ENCODE data around the gene SMARCA1.
"Not testable (repeated sequence)": the region's sequence is repeated elsewhere in the genome, so short reads cannot be mapped to it uniquely, and the experiment has no call there.

The SMARCA1 gene, protein sequence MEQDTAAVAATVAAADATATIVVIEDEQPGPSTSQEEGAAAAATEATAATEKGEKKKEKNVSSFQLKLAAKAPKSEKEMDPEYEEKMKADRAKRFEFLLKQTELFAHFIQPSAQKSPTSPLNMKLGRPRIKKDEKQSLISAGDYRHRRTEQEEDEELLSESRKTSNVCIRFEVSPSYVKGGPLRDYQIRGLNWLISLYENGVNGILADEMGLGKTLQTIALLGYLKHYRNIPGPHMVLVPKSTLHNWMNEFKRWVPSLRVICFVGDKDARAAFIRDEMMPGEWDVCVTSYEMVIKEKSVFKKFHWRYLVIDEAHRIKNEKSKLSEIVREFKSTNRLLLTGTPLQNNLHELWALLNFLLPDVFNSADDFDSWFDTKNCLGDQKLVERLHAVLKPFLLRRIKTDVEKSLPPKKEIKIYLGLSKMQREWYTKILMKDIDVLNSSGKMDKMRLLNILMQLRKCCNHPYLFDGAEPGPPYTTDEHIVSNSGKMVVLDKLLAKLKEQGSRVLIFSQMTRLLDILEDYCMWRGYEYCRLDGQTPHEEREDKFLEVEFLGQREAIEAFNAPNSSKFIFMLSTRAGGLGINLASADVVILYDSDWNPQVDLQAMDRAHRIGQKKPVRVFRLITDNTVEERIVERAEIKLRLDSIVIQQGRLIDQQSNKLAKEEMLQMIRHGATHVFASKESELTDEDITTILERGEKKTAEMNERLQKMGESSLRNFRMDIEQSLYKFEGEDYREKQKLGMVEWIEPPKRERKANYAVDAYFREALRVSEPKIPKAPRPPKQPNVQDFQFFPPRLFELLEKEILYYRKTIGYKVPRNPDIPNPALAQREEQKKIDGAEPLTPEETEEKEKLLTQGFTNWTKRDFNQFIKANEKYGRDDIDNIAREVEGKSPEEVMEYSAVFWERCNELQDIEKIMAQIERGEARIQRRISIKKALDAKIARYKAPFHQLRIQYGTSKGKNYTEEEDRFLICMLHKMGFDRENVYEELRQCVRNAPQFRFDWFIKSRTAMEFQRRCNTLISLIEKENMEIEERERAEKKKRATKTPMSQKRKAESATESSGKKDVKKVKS

GRCh38 chrX:129523079-129523911 is at the start of gene SMARCA1:
Gene SMARCA1, minus strand, starts transcription at chrX:129523490. Its CDS starts 120 bp downstream, at chrX:129523370.
- peak; percentile 23 for DNase-seq

DNA sequence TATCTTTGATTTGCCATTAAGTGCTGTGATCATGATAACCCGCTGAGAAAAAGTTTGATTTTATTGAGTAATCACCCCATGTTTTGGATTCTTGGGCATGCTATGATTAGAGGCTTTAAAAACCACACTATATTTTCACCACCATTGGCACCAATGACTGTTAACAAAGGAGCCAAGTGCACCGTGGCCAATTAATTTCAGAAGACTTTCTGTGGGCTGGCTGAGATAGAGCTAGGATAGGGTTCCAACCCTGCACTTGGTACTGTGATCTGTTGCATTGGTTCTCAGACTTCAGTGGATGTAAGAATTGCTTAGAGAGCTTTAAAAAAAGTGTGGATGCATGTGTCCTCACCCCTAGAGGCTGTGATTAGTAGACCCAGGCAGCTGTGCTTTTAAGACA is 49.1 kb upstream of the SMARCA1 start:
- no peak for DNase-seq

DNA sequence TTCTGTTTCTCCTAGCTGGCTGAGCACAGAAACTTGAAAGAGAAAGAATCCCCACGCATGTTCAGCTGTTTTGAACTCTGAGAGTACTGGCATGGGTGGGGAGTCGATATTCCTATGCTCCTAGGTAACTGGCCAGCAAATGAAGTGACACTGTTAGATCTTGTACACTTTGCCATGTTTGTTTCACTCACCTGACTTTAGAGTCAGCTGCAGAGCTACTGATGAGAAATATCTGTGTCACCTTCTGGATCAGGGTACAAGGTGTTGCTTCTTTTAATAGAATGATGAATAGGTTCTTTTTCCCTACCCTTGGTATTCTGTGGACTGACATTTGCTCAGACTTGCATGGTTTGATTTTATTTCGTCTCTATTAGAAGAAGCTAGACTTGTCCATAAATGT is 45.1 kb upstream of the SMARCA1 start:
- DNase-seq, result no peak

DNA sequence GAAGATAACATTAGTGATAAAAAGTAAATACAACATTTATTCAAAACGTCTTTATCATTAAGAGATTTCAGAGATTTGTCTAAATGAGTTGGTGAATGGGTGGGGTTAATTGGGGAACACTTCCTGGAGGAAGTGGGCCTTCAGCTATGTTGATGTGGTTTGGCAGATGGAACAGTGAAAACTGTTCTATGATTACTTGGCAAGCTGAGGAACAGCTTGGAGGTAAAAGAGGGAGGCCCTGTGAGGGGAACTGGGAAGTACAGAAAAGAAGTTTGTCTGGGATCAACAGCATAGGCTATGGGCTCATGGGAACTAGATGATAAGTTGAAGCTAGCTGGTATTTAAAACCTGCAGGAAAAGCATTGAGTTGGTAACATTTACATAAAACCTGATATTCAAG is 42.8 kb upstream of the SMARCA1 start:
- DNase-seq, result no peak

GRCh38 chrX:129565046-129565650 is 41.9 kb upstream of the SMARCA1 start:
- DNase-seq, result no peak

GRCh38 chrX:129564345-129564744 is 41.1 kb upstream of the SMARCA1 start:
- DNase-seq, result not testable (repeated sequence)

DNA sequence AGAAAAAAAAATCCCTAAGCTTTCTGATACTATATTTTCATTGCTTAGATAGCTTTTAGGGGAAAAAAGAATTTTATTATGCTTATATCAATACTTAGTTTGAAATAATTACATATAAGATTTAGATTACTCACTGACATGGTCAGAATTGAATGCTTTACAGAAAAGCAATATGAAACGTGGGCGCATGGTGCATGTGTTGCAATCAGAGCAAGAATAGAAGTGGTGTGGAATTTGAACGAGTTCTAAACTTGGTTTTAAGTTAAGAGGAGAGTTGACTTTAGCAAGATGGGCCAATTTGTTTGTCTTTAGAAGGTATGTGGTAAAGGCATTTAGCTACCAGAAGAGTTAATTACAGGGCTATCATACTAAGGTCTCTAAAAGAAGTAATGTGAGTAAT is 38.2 kb upstream of the SMARCA1 start:
- no peak for DNase-seq

- DNase-seq, result no peak
Measured at GRCh38 chrX:129559783-129560182, 36.5 kb upstream of the SMARCA1 start.

- no peak for DNase-seq
Measured at GRCh38 chrX:129557844-129558480, 34.7 kb upstream of the SMARCA1 start.

GRCh38 chrX:129556806-129557315 is 33.6 kb upstream of the SMARCA1 start:
- no peak for DNase-seq

GRCh38 chrX:129554816-129555215 is 31.5 kb upstream of the SMARCA1 start:
- DNase-seq, result not testable (repeated sequence)

DNA sequence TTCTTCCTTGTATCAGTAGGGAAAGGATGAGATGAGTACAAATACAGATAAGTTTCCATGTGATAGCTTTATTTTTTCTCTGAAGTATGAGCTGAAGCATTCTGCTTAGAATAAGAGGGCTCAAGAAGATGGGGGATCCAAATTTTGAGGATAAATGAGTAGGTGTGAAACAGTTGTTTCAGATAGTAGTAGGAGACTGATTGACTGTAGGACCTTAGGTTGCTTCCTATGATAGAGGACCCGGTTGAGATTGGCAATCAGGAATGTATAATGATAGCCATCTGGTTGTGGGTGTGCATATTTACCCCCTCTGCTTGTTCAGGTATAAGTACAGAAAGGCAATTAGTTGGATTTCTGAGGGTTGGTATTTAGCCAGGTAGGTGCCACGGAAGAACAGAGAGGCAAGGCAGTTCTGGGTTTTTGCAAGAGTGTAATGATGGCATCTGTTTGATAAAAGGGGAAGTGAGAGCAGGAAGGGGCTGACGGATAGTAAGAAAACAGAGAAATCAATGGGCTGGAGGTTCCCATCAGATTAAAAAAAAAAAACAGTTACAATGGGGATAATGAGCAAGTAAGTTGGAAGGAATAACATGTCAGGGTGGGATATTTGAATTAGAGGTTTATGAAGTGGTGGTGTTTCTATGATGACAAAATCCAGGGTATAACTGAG is 30.5 kb upstream of the SMARCA1 start:
- DNase-seq, result no peak

- DNase-seq, result no peak
Measured at GRCh38 chrX:129549124-129549523, 25.8 kb upstream of the SMARCA1 start.

- DNase-seq, result no peak
Measured at GRCh38 chrX:129545408-129545807, 22.1 kb upstream of the SMARCA1 start.

- DNase-seq, result no peak
Measured at GRCh38 chrX:129544780-129545179, 21.5 kb upstream of the SMARCA1 start.

- no peak for DNase-seq
Measured at GRCh38 chrX:129540722-129541184, 17.5 kb upstream of the SMARCA1 start.

DNA sequence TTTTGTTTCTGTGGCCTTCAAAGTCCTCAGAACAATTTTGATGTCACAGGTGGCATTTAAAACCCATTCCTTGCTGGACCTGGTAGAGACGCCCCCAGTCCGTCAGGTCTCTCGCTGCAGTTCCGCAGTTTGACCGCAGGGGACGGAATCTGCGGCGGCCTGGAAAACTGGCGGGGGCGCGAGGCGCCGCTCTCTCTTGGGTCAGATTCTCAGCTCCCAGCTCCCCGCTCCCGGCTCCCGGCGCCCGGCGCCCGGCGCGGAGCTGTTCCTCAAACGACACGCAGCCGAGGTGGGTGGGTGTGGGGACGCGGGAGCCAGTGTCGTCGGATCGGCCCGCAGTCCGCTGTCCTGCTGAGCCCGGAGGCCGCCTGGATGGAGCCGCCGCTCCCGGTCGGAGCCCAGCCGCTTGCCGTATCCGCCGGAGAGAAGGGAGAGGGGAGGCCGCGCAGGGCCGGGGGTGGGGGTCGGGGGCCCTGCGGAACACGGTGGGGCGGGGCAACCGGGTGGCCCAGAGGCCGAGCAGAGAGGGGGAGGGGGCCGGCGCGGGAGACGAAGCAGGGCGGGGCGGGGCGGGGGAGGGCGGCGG is 16.9 kb upstream of the SMARCA1 start, which contains the start of gene OCRL:
TSS of gene OCRL (plus strand) at position 192 of the 586 bp plus-strand sequence. CDS start at position 373, 181 bp downstream.
- DNase-seq, result peak; percentile 60

DNA sequence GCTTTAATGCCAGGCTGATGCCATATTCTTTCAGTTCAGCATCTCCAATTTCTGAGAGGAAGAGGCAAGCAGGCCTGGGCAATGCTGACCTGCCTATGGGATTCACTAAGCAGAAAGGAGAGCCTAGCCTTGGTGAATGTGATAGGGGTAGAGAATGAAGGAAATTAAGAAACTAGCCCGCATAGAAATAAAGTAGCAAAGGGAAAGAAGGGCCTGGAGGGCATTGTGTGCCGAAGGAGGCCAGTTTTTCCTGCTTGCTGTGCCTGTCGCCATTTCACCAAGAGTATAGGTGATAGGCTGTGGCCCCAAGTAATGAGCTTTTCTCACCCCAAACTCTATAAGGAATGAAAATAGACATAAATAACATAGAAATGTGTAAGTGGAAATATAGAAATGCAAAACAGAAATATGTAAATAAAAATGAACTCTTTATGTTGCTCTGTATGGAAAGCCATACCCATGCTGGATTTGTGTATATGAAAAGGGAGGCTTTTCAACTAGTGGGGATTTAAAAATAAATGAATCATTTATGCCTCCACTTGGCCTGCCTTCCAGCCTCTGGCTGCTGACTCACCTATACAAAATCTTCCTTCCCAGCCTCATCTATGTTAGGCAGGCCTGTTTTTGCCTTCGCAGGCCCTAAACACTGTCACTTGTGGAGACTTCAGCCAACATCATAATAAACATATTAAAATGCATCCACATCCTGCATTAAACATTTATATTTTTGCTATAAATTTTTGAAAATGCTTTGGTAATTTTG is 11.7 kb upstream of the SMARCA1 start:
- no peak for DNase-seq

GRCh38 chrX:129531132-129531531 is 7.8 kb upstream of the SMARCA1 start:
- no peak for DNase-seq

All from activated T-cell treated with anti-CD3 and anti-CD28 coated beads, Interleukin-2, amount 50 U/mL, for 1 hour (primary cell).